ENCODE data around the gene IST1.

IST1 gene

DNA sequence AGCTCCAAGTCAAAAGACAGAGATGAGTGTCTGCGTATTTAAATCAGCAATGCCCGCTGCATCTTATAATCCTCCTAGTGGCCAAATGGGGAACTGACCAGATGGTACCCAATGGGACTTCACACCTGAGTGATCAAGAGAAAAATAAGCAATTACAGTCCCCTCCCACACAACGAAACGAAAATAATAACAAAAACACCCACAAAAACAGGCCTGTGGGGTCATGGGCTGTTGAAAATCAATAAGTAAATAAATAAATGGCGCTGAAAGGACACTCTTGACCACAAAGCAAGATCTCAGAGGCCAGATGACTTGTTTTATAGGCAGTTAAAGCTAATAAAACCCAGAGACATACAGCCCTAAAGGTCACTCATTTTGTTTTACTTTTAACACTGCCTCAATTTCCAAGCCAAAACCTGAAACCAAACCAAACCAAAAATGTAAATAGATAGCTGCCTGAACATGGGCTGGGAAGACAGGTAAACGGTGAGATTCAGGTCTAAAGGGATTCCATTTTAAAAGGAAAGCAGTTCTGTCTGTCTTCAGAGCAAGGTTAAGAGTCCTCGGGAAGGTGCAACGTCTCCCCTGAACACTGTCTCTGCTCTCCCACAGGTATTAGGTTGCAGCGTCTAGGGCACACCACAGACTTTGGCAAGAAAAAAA is 12.7 kb upstream of the IST1 start:
- DNase-seq: peak; percentile 82 to 92

DNA sequence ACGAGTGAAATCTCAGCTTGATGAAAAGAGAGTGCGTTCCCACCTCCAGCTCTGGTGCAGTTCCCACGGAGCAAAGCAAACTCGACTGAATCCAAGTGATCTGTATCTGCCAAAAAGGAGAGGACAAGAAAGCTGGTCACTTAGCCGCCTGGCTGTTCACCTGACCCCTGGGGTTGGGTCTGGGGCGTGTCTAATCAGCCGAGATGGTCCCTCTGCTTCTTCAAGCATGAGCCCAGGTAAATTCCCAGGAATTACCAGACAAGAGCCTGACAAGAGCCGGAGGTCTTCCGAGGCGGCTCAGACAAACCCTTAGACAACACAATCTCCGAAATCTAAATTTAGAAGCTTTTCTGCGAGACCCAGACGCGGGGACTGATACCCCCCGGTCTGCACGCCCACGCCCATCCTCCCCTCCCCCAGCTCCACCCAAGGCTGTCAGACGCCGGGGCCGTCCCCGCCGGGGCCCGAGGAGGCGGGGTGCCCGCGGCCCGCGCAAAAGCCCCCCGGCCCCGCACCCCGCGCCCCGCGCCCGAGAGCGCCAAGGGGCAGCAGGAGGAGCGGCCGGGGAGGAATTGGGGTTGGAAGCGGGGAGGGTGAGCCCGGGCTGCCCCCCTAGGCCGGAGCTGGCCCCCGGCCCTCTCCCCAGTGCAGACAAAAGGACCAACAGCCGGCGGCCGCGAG is 12.0 kb upstream of the IST1 start:
- peak; percentile 55 to 63 for DNase-seq

- peak; percentile 78 to 83 for DNase-seq
Observed at GRCh38 chr16:71883849-71884638, 11.3 kb upstream of the IST1 start, which contains the start of gene ZNF821. TSS of gene ZNF821 (minus strand) at chr16:71884182. CDS start at chr16:71879946, 4,236 bp downstream.

DNA sequence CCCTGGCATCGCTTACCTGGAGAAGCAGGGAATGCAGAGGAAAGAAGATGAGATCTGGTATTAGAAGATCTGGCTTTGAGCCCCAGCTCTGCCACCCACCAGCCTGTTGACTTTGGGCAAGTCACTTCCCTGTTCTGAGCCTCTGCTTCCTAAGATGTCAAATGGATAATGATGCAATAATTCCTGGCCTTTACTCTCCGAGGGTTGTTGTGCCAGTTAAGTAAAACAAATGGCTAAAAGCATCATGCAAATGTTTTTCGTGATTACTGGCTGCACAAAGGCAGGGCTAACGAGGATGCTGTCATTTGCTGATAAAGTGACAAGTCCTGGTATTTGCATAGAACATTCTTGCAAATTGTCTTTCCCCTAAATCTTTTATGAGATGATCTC is 10.1 kb upstream of the IST1 start:
- DNase-seq: no peak

DNA sequence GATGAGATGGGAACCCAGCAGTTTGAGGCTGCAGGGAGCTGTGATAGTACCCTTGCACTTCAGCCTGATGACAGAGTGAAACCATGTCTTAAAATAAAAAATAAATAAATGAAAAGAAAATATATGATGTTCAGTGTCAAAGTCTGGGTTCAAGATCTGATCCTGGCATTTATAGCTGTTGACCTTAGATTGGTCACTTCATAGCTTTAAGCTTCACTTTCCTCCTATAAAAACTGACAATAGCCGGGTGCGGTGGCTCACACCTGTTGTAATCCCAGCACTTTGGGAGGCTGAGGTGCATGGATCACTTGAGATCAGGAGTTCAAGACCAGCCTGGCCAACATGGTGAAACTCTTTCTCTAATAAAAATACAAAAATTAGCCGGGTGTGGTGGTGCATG is 6.2 kb upstream of the IST1 start:
- DNase-seq: no peak

GRCh38 chr16:71893888-71894228 is 1.5 kb upstream of the IST1 start:
- DNase-seq: no peak

GRCh38 chr16:71894229-71894920 is 956 bp upstream of the IST1 start:
- peak; percentile 41 to 52 for DNase-seq

DNA sequence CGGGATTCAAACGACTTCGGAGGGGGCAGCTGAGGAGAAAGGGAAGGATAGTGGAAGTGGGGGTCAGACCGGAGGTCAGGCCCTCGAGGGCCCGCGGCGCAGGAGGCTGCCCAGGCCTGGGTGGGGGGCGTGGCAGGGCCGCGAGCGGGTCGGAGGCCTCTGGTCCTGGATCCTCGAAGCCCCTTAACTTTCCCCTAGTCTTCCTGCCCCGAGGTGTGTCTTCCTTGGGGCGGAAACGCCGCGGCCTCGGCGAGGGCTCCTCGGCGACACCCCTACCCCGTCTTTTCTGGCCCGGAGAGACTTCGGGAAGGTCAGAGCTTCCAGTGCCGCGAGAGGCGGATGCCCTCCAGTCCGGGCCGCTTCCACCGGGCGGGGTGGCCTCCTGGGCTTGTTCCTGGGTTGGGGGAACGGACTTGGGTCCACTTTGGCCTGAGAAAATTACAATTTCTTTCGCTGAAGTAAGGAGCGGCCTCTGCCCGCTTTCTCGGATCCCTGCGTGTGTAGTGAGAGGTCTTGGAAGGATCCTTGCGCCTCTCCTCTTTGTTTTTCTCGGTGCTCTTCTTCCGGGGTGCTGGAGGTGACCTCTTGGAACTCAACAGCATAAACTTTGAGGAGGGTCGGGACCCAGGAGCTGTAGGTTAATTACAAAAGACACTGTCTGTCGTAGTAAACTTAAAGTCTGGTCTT is 491 bp downstream of the IST1 start:
- DNase-seq: peak in 1 of 2 donors; percentile 24

GRCh38 chr16:71896764-71897368 is 1.5 kb downstream of the IST1 start:
- no peak for DNase-seq

DNA sequence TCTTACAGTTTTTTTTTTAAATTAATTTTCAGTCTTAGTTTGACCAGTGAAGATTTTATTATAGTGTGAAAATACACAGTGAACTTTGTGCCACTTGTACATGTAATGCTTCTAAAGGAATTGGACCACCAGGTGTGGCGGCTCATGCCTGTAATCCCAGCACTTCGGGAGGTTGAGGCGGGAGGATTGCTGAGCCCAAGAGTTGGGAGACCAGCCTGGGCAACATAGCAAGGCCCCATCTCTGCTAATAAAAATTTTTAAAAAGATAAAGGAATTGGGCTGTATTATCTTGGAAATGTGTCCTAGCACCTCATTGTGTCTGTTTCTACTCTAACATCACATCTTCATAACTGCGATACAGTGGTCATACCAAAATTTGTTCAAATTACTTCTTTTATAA is 3.8 kb downstream of the IST1 start:
- DNase-seq: no peak

DNA sequence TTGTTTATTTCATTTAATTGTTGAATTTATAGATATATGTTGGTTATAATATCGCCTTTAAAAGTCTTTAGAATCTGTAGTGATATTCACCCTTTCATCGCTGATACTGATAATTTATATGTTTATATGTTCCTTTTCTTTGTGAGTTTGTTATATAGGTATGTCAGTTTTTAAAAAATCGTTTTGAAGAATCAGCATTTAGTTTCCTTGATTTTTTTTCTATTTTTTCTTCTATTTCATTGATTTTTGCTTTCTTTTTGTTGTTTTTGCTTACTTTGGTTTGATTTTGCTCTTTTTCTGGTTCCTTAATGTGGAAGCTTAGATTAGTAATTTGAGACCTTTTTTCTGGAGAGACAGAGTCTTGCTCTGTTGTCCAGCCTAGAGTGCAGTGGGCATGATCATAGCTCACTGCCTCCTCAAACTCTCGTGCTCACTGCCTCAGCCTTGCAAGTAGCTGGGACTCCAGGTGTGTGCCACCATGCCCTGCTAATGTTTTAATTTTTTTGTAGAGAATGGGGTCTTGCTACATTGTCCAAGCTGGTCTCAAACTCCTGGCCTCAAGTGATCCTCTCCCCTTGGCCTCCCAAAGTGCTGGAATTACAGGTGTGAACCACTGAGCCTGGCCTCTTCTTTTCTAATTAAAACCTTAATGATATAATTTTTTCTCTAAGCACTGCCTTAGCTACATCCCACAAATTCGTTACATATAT is 7.5 kb downstream of the IST1 start:
- DNase-seq: no peak

GRCh38 chr16:71903608-71904007 is 8.3 kb downstream of the IST1 start:
- no peak for DNase-seq

GRCh38 chr16:71904239-71904638 is 8.9 kb downstream of the IST1 start:
- no peak for DNase-seq

DNA sequence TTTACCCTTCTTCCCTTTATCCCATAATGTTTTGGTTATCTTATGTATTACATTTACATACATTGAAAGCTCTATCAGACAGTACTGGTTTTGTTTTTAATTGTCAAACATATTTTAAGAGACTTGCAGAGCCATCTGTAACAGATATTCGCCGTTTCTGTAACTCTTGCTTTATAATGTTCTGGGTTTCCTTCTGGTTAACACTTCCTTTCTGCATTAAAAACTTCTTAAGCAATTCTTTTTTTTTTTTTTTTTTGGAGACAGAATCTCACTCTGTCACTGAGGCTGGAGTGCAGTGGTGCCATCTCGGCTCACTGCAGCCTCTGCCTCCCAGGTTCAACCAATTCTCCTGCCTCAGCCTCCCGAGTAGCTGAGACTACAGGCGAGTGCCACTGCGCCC is 10.4 kb downstream of the IST1 start:
- peak in 1 of 2 donors; percentile 18 for DNase-seq

DNA sequence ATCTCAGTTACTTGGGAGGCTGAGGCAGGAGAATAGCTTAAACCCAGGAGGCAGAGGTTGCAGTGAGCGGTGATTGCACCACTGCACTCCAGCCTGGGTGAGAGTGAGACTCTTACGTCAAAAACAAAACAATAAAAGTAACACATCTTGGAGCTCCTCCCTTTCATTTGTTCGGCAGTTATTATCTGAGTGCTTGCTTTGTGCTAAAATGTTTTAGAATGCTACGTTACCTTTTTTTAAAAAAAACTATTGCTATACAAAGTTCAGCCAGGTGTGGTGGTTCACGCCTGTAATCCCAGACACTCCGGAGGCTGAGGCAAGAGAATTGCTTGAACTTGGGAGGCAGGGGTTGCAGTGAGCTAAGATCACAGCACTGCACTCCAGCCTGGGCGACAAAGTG is 15.8 kb downstream of the IST1 start:
- DNase-seq: no peak

DNA sequence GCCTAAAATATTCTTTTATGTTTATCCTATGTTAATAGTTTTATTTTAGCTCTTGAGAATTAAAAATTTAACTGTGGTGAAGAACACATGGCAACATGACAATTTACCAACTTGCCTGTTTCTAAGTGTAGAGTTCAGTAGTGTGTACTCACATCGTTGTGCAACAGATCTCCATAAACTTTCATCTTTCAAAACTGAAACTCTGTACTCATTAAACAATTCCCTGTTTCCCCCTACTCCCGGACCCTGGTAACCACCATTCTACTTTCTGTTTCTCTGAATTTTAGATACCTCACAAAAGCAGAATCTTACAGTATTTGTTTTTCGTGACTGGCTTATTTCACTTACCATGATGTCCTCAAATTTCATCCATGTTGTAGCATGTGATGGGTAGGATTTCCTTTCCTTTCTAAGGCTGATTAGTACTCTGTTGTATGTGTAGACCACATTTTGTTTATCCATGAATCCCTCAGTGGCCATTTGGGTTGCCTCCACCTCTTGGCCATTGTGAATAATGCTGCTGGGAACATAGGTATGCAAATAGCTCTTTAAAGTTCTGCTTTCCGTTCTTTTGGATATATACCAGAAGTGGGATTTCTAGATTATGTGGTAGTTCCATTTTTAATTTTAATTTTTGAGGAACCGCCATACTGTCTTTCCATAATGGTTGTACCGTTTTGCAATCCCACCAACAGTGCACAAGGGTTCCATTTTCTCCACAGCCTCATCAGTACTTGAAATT is 17.4 kb downstream of the IST1 start:
- no peak for DNase-seq

DNA sequence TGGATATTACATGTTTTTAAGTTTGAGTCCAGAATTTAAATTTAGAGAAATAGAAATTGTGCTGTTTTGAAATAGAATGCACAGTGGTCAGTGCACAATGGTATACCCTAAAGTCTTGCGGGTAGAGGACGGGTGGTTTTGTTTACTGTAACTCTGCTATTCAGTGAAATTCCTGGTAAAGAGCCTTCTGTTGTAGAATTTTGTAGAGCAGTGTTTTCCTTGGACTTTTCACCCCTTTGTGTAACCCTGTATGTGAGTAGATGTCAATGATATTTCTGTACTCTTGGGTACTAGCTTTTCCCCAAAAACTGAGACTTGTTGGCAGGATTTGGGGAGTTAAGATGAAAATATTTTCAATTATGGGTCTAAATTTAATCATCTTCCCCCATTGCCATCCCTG is 19.5 kb downstream of the IST1 start:
- DNase-seq: no peak

GRCh38 chr16:71915350-71915749 is 20.0 kb downstream of the IST1 start:
- DNase-seq: no peak

DNA sequence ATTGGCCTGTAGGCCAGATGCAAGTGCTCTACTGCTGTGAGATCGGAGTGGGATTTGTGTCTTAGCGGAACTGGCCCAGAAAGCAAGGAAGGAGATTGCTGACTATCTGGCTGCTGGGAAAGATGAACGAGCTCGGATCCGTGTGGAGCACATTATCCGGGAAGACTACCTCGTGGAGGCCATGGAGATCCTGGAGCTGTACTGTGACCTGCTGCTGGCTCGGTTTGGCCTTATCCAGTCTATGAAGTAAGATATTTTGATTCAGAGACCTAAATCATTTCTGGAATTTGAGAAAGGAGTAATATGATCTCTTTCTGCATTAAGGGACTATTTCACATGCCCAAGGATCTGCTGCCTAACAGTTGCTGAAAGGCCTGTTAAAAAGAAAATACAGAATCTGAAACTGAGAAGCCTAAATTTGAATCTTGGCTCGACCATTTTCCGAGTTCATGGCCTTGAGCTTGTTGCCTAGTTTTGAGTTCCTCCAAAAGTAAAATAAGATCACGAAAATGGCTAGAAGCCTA is 21.1 kb downstream of the IST1 start:
- no peak for DNase-seq

DNA sequence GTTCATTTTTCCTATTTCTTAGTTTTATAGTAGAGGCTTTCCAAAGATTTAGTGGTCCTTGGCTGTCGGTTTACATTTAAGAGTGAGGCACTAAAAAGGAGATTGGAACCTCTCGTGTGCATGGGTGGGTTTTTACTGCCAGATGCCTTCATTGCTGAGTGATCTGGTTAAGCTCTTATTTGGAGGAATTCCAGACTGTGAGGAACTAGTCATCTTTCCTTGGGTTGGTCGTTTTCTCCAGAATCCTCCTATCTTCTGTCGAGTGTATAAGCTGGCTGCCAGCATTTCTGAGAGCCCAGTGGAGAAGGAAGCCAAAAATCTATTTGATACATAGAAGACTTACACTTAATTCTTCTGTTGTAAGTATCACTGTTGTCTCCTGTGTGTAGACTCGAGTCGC is 22.6 kb downstream of the IST1 start:
- no peak for DNase-seq

GRCh38 chr16:71919035-71919434 is 23.7 kb downstream of the IST1 start:
- peak in 1 of 2 donors; percentile 5 for DNase-seq

Data from CD4-positive, alpha-beta T cell treated with Interferon alpha-2 for 1 hour (primary cell).